ENCODE results near the gene MREG.

DNA sequence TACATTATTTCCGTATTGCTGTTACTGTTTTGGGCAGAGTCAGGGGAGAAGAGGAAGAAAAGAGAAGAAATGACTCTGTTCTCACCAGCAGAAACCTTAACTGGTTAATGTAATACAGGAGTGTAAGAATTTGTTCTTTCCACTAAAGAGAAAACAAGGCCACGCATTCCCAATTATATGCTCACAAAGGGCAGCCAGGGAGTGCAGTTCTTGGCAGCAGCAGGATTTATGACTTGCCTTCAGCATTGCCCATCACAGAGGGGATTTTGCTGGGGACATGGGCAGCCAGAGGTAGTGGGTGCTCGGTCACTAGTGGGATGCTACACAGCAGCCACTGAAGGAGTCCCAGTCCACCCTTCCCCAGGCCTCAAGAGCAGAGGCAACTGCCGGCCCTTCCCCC is 18.4 kb downstream of the MREG start:
- TF ChIP-seq CTCF (IDR thresholded peaks at IDR 0.05; ENCODE audit: low read length), result no peak
- no peak for TF ChIP-seq EZH2 (IDR thresholded peaks at IDR 0.05; ENCODE audit: borderline replicate concordance, low read length)
